Duodenal mucosa (tissue), 2 donors: ENCODE data around the gene GPC3.

Experiments used
- H3K27ac ChIP-seq: one replicate; pipeline ENCODE4 v1.7.0; 2013; ENCODE audit warnings: low read depth, low read length
- H3K27me3 ChIP-seq, 2 donors: one replicate each; pipeline ENCODE4 v1.7.0; 2013; ENCODE audit warnings: low read length in 2 of 2, control low read depth in 1 of 2; ENCODE audit not compliant: insufficient read depth in 2 of 2, control insufficient read depth in 1 of 2
- H3K36me3 ChIP-seq, 2 donors: one replicate each; pipeline ENCODE4 v1.7.0; 2013; ENCODE audit warnings: low read length in 2 of 2, control low read depth in 1 of 2; ENCODE audit not compliant: insufficient read depth in 2 of 2, control insufficient read depth in 1 of 2
- H3K4me1 ChIP-seq, 2 donors: one replicate each; pipeline ENCODE4 v1.7.0; 2013; ENCODE audit warnings: low read length in 2 of 2, control low read depth in 1 of 2; ENCODE audit not compliant: insufficient read depth in 2 of 2, control insufficient read depth in 1 of 2
- H3K4me3 ChIP-seq, 2 donors: one replicate each; pipeline ENCODE4 v1.7.0; 2013; ENCODE audit warnings: low read length in 2 of 2, low read depth in 1 of 2
- H3K9ac ChIP-seq, 2 donors: one replicate each; pipeline ENCODE4 v1.7.0; 2013; ENCODE audit warnings: low read length in 2 of 2, low read depth in 1 of 2
- H3K9me3 ChIP-seq, 2 donors: one replicate each; pipeline ENCODE4 v1.7.0; 2013; ENCODE audit warnings: low read length in 2 of 2, control low read depth in 1 of 2; ENCODE audit not compliant: control insufficient read depth in 1 of 2

GPC3 gene

DNA sequence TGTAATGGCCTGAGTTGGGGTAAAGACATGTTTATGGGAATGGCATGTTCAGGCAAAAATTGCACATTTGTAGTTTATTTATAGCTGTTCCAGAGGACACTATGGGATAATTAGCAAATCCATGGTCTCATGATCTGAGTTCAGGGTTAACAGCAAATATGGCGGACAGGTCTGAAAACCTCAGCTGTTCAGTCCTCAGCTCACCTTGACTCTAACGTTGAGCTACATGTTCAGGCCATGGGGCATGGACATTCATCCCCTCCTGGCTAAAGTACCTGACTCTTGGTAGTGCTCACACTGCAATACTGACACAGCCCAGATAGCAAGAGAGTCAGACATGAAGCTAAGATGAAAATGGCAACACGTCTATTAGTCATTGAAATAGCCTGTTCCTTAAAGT, 408.5 kb downstream of the GPC3 start:
- no peak overlapping the region for H3K9ac ChIP-seq
- no peak overlapping the region for H3K4me3 ChIP-seq
- no peak overlapping the region for H3K27ac ChIP-seq
- no peaks in the 10 kb centered on the region for H3K27me3 ChIP-seq
- H3K36me3 ChIP-seq = no peaks in the 10 kb centered on the region
- H3K9me3 ChIP-seq = no peaks in the 10 kb centered on the region
- no peaks in the 10 kb centered on the region for H3K4me1 ChIP-seq

DNA sequence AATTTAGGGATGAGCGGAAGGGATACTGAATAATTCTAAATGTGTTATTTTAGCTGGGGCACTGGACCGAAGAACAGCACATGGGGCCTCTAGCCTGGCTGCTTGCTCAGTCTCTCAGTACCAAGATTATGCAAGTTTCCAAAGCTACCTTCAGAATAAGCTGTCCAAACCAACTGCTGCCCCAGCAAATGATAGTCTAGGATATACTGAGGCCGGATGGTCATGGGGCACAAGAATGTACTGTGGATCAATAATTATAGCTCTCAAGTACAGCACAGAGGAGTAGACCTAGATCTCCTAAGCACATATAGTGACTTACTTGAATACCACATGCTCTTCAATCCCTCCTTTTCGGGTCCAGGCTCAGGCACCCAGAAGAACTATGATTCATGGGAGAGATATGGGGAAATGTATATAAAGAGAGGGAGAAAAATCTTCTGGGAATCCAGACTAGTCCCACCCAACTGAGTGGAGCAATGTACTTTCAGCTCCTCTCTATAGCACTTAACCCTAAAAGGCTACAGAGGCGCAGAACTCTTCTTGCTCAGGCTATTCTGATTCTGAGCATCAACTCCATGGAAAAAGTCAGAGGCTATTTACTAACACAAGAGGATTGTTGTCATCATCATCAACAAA, 409.8 kb downstream of the GPC3 start:
- Histone ChIP-seq H3K27ac (no peak overlapping the region), H3K27me3 (no peaks in the 10 kb centered on the region), H3K9me3 (no peaks in the 10 kb centered on the region), H3K36me3 (no peaks in the 10 kb centered on the region), H3K4me1 (no peaks in the 10 kb centered on the region), H3K9ac (no peak overlapping the region), H3K4me3 (no peak overlapping the region)

DNA sequence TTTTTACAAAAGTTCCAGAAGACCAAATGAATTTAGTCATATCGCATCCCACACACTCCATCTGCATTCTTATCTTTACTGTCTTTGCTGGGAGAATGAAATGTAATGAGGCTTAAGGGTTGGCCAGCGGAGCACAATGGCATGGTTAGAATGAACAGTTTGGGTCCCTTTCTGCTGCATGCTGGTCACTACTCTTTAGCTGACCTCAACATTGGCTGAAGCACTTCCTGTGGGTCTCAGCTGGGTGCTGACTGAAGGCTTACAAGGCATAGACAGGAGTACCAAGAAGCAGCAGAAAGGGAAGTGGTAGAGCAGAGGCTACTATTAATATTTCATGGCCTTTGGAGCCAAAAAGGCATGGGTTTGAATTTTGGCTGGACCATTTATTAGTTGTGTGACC, 410.7 kb downstream of the GPC3 start:
- H3K9me3 ChIP-seq = no peaks in the 10 kb centered on the region
- no peaks in the 10 kb centered on the region for H3K4me1 ChIP-seq
- no peak overlapping the region for H3K27ac ChIP-seq
- H3K9ac ChIP-seq = no peak overlapping the region
- H3K36me3 ChIP-seq = no peaks in the 10 kb centered on the region
- no peak overlapping the region for H3K4me3 ChIP-seq
- H3K27me3 ChIP-seq = no peaks in the 10 kb centered on the region

DNA sequence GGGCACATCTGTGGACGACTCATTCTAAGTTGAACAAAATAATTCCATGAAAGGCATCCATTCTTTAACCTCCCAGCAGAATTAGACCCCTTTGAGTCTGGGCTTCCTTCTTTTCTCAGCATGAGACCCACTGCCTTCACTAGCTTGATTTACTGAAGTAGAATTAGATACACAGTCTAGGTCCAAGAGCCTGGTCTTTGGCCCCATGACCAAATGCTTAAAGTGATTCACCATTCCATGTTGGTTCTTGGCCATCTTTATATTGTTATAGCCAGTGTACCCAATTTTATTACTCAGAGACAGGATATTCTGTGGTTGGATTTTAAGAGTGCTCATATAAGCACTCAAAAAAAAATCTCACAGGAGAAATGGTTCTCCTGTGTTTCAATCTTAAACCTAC, 414.8 kb downstream of the GPC3 start:
- H3K9me3 ChIP-seq = no peaks in the 10 kb centered on the region
- no peaks in the 10 kb centered on the region for H3K4me1 ChIP-seq
- H3K36me3 ChIP-seq = no peaks in the 10 kb centered on the region
- H3K4me3 ChIP-seq = no peak overlapping the region
- no peak overlapping the region for H3K9ac ChIP-seq
- H3K27ac ChIP-seq = no peak overlapping the region
- no peaks in the 10 kb centered on the region for H3K27me3 ChIP-seq

DNA sequence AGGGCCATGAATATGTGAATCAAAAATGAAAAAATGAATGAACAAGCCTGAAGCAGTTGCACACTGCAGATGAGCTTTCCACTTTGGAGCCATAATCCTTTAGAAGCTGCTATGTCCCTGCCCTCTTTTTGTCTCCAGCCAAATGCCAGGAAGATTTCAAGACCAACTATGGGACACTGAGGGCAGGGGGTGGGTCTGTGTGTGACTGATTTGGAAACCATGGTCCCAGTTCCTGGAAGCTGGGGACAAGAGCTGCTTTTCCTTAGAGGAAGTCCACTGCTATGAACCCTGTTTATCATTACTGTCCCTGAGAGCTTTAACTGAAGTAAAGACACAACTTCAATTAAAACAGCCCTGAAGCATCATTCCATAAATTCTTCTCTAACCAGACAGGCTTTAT, 416.2 kb downstream of the GPC3 start:
- Histone ChIP-seq H3K27me3 (no peaks in the 10 kb centered on the region), H3K9me3 (no peaks in the 10 kb centered on the region), H3K4me3 (no peak overlapping the region), H3K9ac (no peak overlapping the region), H3K36me3 (no peaks in the 10 kb centered on the region), H3K4me1 (no peaks in the 10 kb centered on the region), H3K27ac (no peak overlapping the region)

DNA sequence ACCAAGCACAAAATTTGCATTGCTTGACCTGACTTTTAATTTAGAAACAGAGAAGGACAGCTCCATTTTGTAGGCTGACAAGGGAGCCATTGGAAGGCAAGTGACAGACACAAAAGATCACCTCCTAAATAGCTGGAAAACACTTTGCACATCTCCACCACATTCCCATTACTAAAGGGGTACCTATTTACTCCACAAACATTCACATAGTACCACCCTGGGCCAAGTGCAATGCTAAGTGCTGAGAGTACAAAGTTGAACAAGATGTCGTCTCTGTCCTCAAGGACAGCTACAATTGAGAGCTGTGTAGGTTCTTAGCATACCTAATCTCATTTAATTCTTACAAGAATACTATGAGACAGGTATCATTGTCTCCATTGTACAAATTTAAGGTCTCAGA, 417.3 kb downstream of the GPC3 start:
- Histone ChIP-seq H3K36me3 (no peaks in the 10 kb centered on the region), H3K9me3 (no peaks in the 10 kb centered on the region), H3K4me3 (no peak overlapping the region), H3K4me1 (no peaks in the 10 kb centered on the region), H3K9ac (no peak overlapping the region), H3K27me3 (no peaks in the 10 kb centered on the region), H3K27ac (no peak overlapping the region)

DNA sequence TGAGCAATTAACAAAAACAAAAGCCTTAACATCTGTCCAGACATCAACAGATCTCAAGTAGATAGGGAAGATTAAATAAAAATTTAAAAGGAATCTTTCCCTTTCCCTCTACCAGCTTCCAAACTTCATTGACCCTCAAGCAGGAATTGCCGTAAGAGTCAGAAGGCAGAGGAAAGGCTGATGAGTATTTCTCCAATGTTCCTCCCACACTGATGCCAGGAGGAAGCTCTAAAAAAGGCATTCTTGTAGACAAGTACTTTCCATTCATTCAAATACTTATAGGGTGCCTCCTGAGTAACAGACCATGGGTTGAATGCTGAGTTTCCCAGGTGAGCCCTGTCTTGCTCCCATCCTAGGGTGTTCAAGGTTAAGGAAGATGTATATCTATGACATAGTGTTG, 418.5 kb downstream of the GPC3 start:
- Histone ChIP-seq H3K9ac (no peak overlapping the region), H3K27ac (no peak overlapping the region), H3K36me3 (no peaks in the 10 kb centered on the region), H3K4me1 (no peaks in the 10 kb centered on the region), H3K4me3 (no peak overlapping the region), H3K9me3 (no peaks in the 10 kb centered on the region), H3K27me3 (no peaks in the 10 kb centered on the region)

DNA sequence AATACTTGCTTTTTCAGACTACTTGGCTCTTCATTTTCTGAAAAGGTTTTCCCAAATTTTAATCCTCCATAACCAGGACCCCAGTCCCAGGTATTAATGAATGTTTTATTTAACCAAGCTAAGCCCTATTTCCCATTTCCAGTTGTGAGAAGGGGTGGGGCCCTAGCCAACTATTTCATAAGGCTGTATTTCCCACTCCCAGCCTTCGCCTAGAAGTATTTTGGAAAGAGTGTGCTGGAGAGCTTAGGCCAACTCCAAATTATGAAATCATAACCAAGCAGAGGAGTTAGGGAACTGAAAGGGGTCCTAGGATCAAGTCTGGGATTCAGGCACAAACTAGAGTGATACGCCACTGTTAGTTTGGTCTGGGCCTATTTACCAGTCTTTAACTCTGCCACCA, 421.7 kb downstream of the GPC3 start:
- no peak overlapping the region for H3K9ac ChIP-seq
- H3K36me3 ChIP-seq = no peaks in the 10 kb centered on the region
- H3K27me3 ChIP-seq = no peaks in the 10 kb centered on the region
- no peaks in the 10 kb centered on the region for H3K9me3 ChIP-seq
- no peaks in the 10 kb centered on the region for H3K4me1 ChIP-seq
- no peak overlapping the region for H3K27ac ChIP-seq
- no peak overlapping the region for H3K4me3 ChIP-seq

DNA sequence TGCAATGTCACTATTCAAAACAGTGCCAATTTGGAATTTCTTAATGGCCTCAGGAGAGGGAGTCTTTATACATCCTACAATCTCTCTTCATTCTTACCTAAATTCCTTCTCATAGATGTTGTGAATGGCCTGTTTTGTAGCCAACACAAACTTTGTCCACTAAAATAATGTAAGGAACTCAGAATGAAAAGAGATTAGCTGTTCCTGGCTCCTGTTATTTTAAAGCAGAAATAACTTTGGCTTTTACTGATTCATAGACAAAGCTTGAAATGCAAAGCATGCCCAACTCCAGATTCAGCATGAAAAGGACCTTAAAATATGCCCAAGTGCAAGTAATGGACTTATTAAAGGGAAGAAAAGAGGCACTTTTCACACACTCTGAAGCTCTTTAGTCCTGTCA, 424.1 kb downstream of the GPC3 start:
- Histone ChIP-seq H3K9ac (no peak overlapping the region), H3K9me3 (no peaks in the 10 kb centered on the region), H3K4me3 (no peak overlapping the region), H3K27ac (no peak overlapping the region), H3K36me3 (no peaks in the 10 kb centered on the region), H3K4me1 (no peaks in the 10 kb centered on the region), H3K27me3 (no peaks in the 10 kb centered on the region)

DNA sequence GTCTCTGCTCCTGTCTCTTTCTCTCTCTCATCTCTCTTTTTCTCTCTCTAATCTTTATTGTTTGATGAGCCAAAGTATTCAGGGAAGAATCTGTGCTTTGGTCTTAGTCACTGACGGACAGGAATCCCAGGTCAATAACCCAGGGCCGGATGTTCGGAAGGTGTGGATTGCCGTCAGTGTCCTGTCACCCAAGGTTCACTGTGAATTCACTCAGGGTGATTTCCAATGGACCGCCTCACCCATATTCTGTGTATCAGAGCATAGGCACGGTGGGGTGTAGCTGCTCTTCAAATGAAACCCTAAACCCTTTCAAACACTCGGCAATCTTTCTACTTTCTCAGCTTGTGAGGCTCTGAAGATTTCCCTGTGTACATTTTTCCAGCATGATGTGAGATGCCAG, 425.5 kb downstream of the GPC3 start:
- peaks cover 0 to 4% of the 10 kb centered on the region in 2 donors for H3K9me3 ChIP-seq
- no peak overlapping the region for H3K4me3 ChIP-seq
- no peak overlapping the region for H3K27ac ChIP-seq
- H3K9ac ChIP-seq = no peak overlapping the region
- no peaks in the 10 kb centered on the region for H3K36me3 ChIP-seq
- H3K4me1 ChIP-seq = no peaks in the 10 kb centered on the region
- H3K27me3 ChIP-seq = no peaks in the 10 kb centered on the region
